LNCAP (cell line): ENCODE results near the gene SIDT2.

Experiments
- CTCF ChIP-seq: fragments of 450-650 bp; IDR thresholded peaks from 2 replicates; pipeline ENCODE4 v1.5.1; 2017; ENCODE audit warnings: mild to moderate bottlenecking

The SIDT2 gene

GRCh38 chr11:117177534-117178209, 871 bp upstream of the SIDT2 start:
- TF ChIP-seq CTCF, result no peak

GRCh38 chr11:117179048-117179999, 781 bp downstream of the SIDT2 start:
- TF ChIP-seq CTCF, result no peak

- no peak for TF ChIP-seq CTCF
These were observed 1.5 kb downstream of the SIDT2 start for GRCh38 chr11:117180020-117180419.

- TF ChIP-seq CTCF, result no peak
These were observed 2.4 kb downstream of the SIDT2 start for GRCh38 chr11:117180661-117181585.

- TF ChIP-seq CTCF, result no peak
These were observed 3.3 kb downstream of the SIDT2 start for GRCh38 chr11:117181586-117182550.

- TF ChIP-seq CTCF, result no peak
These were observed 4.0 kb downstream of the SIDT2 start for GRCh38 chr11:117182551-117182935.
